HEK293 (cell line): ENCODE measurements around the gene HRG.

Source experiments
- CTCF ChIP-seq: fragments of 450-650 bp; formaldehyde crosslinking; IDR thresholded peaks from 2 replicates; pipeline ENCODE4 v1.5.1; 2016; ENCODE audit warnings: missing biosample characterization, missing genetic modification characterization
- MYNN ChIP-seq: fragments of 450-650 bp; formaldehyde crosslinking; IDR thresholded peaks from 2 replicates; pipeline ENCODE4 v1.5.1; 2016; ENCODE audit warnings: missing biosample characterization, missing genetic modification characterization, borderline replicate concordance
- TCF7L2 ChIP-seq: IDR thresholded peaks from 2 replicates; pipeline ENCODE4 v1.6.1; 2011; ENCODE audit warnings: low read depth, mild to moderate bottlenecking, inconsistent platforms, low read length, moderate library complexity, borderline replicate concordance
- ZBTB20 ChIP-seq: fragments of 450-650 bp; formaldehyde crosslinking; IDR thresholded peaks from 2 replicates; pipeline ENCODE4 v1.5.1; 2016; ENCODE audit warnings: missing biosample characterization, missing genetic modification characterization
- ZNF121 ChIP-seq: fragments of 450-650 bp; formaldehyde crosslinking; IDR thresholded peaks from 2 replicates; pipeline ENCODE4 v1.5.1; 2016; ENCODE audit warnings: missing biosample characterization, missing genetic modification characterization
- ZNF223 ChIP-seq: fragments of 450-650 bp; formaldehyde crosslinking; IDR thresholded peaks from 2 replicates; pipeline ENCODE4 v1.5.1; 2016; ENCODE audit warnings: missing biosample characterization, missing genetic modification characterization
- ZNF266 ChIP-seq: fragments of 450-650 bp; formaldehyde crosslinking; IDR thresholded peaks from 2 replicates; pipeline ENCODE4 v1.5.1; 2016; ENCODE audit warnings: missing biosample characterization, missing genetic modification characterization, low read depth
- ZNF449 ChIP-seq: fragments of 450-650 bp; formaldehyde crosslinking; IDR thresholded peaks from 2 replicates; pipeline ENCODE4 v1.5.1; 2017; ENCODE audit warnings: missing biosample characterization, mild to moderate bottlenecking, missing genetic modification characterization, moderate library complexity
- ZNF558 ChIP-seq: fragments of 450-650 bp; formaldehyde crosslinking; IDR thresholded peaks from 2 replicates; pipeline ENCODE4 v1.5.1; 2016; ENCODE audit warnings: missing biosample characterization, missing genetic modification characterization
- ZNF747 ChIP-seq: fragments of 450-650 bp; formaldehyde crosslinking; IDR thresholded peaks from 2 replicates; pipeline ENCODE4 v1.5.1; 2016; ENCODE audit warnings: missing biosample characterization, missing genetic modification characterization
- TF ChIP-seq, protein P1 (sequence below): fragments of 450-650 bp; formaldehyde crosslinking; IDR thresholded peaks from 2 replicates; pipeline ENCODE4 v1.5.1; 2016; ENCODE audit warnings: missing biosample characterization, missing genetic modification characterization, borderline replicate concordance

- TF ChIP-seq CTCF (tag by site-specific recombination) (no peak), TCF7L2 (no peak), ZNF223 (tag by site-specific recombination) (no peak), ZNF558 (tag by site-specific recombination) (no peak), ZNF747 (no peak), ZNF266 (tag by site-specific recombination) (no peak), MYNN (tag by site-specific recombination) (no peak), ZNF449 (no peak), ZBTB20 (no peak), ZNF121 (tag by site-specific recombination) (no peak)
- TF ChIP-seq, protein P1, sequence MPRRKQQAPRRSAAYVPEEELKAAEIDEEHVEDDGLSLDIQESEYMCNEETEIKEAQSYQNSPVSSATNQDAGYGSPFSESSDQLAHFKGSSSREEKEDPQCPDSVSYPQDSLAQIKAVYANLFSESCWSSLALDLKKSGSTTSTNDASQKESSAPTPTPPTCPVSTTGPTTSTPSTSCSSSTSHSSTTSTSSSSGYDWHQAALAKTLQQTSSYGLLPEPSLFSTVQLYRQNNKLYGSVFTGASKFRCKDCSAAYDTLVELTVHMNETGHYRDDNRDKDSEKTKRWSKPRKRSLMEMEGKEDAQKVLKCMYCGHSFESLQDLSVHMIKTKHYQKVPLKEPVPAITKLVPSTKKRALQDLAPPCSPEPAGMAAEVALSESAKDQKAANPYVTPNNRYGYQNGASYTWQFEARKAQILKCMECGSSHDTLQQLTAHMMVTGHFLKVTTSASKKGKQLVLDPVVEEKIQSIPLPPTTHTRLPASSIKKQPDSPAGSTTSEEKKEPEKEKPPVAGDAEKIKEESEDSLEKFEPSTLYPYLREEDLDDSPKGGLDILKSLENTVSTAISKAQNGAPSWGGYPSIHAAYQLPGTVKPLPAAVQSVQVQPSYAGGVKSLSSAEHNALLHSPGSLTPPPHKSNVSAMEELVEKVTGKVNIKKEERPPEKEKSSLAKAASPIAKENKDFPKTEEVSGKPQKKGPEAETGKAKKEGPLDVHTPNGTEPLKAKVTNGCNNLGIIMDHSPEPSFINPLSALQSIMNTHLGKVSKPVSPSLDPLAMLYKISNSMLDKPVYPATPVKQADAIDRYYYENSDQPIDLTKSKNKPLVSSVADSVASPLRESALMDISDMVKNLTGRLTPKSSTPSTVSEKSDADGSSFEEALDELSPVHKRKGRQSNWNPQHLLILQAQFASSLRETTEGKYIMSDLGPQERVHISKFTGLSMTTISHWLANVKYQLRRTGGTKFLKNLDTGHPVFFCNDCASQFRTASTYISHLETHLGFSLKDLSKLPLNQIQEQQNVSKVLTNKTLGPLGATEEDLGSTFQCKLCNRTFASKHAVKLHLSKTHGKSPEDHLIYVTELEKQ (tag by site-specific recombination): no peak
Observed at GRCh38 chr3:186640929-186641328, 24.9 kb upstream of the HRG start.
